GM18505 (cell line): ENCODE measurements around the gene PITX2.
"Not testable (repeated sequence)": the region's sequence is repeated elsewhere in the genome, so short reads cannot be mapped to it uniquely, and the experiment has no call there.

ENCODE experiments used
- ATAC-seq: cut with Tn5 transposase; IDR thresholded peaks from one replicate; pipeline ENCODE4 v1.9.1; 2021; ENCODE audit not compliant: unreplicated experiment
- POLR2A ChIP-seq: IDR thresholded peaks from 4 replicates; pipeline ENCODE4 v1.6.1; 2011; ENCODE audit warnings: borderline replicate concordance; ENCODE audit not compliant: insufficient read depth, insufficient read length; ENCODE audit errors: extremely low read depth

PITX2 gene

GRCh38 chr4:110596431-110596830, 26.4 kb downstream of the PITX2 start:
- no peak for TF ChIP-seq POLR2A
- no peak for ATAC-seq

GRCh38 chr4:110595583-110595982, 27.3 kb downstream of the PITX2 start:
- no peak for ATAC-seq
- TF ChIP-seq POLR2A, result no peak

- ATAC-seq, result no peak
- TF ChIP-seq POLR2A, result no peak
Measured at GRCh38 chr4:110589297-110589696, 33.6 kb downstream of the PITX2 start.

DNA sequence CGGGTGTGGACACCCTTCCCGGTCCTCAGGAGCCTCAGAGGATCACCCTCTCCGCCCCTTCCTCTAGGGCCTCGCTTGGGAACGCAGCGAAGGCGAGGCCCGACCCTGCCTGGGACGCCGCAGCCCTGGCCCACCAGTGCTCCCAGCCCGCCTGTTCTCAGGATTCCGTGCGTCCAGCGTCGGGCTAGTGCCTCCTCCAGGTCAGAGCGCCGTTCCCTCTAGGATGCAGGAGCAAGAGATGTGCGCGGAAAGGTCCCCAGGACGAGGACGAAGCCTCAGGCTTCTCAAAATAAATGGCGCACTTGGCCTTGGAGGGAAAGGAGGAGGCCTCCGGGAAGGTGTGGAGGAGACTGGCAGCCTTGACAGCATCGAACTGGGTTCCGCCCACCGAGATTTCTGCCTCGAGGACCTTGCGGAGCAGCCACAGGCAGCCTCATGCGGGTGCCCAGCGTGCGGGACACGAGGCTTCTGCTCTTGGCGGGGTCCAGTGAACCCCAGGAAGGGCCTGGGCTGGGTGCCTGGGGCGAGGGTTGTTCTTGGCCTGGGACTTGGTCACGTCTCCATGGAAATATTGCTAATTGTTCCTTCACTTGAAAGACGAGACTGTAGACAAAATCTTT, 35.1 kb downstream of the PITX2 start:
- ATAC-seq, result no peak
- TF ChIP-seq POLR2A, result no peak

- no peak for ATAC-seq
- TF ChIP-seq POLR2A, result no peak
Measured at GRCh38 chr4:110586131-110586850, 36.6 kb downstream of the PITX2 start.

DNA sequence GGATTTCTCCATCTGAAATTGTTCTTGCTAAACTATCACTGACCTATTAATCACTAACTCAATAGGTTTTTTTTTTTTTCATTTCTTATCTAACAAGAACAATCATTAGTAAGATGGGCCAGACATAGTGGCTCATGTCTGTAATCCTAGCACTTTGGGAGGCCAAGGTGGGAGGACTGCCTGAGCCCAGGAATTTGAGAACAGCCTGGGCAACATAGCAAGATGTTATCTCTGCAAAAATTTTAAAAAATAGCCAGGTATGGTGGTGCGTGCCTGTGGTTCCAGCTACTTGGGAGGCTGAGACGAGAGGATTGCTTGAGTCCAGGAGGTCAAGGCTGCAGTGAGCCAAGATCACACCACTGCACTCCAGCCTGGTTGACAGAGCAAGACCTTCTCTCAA, 46.2 kb downstream of the PITX2 start:
- ATAC-seq, result not testable (repeated sequence)
